ENCODE results near the gene ITPR1.

GRCh38 chr3:4766716-4767499, 273.8 kb downstream of the ITPR1 start:
- TF ChIP-seq, protein P1, sequence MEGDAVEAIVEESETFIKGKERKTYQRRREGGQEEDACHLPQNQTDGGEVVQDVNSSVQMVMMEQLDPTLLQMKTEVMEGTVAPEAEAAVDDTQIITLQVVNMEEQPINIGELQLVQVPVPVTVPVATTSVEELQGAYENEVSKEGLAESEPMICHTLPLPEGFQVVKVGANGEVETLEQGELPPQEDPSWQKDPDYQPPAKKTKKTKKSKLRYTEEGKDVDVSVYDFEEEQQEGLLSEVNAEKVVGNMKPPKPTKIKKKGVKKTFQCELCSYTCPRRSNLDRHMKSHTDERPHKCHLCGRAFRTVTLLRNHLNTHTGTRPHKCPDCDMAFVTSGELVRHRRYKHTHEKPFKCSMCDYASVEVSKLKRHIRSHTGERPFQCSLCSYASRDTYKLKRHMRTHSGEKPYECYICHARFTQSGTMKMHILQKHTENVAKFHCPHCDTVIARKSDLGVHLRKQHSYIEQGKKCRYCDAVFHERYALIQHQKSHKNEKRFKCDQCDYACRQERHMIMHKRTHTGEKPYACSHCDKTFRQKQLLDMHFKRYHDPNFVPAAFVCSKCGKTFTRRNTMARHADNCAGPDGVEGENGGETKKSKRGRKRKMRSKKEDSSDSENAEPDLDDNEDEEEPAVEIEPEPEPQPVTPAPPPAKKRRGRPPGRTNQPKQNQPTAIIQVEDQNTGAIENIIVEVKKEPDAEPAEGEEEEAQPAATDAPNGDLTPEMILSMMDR (conservative IDR thresholded peaks at IDR 0.05): no peak
- TF ChIP-seq EZH2 (IDR thresholded peaks at IDR 0.05; ENCODE audit: low read depth): no peak

Data from PC-9 (cell line).